ENCODE data around the gene ERC1.
"Not testable (repeated sequence)": the region's sequence is repeated elsewhere in the genome, so short reads cannot be mapped to it uniquely, and the experiment has no call there.

Gene ERC1

DNA sequence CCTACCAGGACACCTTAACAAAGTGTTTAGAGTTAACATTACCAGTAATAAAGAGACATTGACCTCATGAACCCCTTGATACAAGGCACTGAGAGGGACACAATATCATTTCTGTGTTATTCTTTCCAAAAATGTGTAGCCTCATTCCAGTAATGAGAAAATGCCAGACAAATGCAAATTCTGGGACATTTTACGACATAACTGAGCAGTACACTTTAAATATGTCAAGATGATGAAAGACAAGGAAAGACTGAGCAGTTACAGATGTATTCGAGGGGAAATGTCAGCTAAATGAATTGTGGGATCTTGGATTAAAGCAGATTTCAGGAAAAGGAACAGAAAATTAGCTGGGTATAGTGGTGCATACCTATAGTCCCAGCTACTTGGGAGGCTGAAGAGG, 255.6 kb downstream of the ERC1 start:
- no peak for DNase-seq

DNA sequence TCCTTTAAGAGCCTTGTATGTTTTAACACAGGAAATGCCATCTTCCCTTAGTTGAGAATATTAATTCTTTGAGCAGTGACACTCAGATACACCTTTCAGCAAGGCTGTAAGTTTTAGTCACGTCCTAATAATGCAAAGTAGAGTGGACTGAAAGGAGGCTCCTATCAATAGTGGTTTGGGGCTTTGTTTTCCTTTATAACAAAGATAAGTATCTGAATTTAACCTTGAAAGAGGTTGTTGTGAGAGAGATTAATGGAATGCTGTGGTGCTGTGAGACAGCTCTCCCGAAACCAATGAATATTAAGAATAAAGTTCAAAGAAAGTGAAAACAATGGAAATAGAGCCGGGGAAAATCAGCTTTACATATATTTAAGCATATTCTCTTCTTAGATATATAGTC, 259.6 kb downstream of the ERC1 start:
- no peak for DNase-seq

DNA sequence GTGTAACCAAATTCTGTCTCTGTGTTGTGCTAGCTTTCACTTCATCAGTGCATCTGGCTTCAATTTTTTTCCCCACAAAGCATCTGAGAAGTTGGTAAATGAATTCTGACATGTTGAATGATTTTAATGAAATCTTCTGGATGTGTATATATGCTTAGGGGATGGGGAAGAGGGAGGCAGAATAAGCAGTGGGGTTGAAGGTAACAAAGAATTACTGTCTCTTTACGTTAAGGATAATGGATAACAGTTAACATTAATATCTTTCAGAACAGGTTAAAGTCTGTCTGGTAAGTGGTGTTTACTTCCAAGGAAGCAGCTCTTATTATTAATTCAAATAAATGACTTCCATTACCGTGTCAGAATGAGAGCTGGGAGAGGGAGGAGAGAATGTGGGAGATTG, 261.7 kb downstream of the ERC1 start:
- no peak for DNase-seq

DNA sequence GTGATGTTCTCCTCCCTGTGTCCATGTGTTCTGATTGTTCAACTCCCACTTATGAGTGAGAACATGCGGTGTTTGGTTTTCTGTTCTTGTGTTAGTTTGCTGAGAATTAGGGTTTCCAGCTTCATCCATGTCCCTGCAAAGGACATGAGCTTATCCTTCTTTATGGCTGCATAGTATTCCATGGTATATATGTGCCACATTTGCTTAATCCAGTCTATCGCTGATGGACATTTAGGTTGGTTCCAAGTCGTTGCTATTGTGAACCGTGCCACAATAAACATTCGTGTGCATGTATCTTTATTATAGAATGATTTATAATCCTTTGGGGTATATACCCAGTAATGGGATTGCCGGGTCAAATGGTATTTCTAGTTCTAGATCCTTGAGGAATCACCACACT, 264.1 kb downstream of the ERC1 start:
- not testable (repeated sequence) for DNase-seq

DNA sequence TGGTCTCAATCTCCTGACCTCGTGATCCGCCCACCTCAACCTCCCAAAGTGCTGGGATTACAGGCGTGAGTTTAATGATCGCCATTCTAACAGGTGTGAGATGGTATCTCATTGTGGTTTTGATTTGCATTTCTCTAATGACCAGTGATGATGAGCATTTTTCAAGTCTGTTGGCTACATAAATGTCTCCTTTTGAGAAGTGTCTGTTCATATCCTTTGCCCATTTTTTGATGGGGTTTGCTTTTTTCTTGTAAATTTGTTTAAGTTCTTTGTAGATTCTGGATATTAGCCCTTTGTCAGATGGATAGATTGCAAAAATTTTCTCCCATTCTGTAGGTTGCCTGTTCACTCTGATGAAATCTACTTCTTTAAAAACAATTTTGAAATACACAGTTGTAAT, 264.8 kb downstream of the ERC1 start:
- not testable (repeated sequence) for DNase-seq

DNA sequence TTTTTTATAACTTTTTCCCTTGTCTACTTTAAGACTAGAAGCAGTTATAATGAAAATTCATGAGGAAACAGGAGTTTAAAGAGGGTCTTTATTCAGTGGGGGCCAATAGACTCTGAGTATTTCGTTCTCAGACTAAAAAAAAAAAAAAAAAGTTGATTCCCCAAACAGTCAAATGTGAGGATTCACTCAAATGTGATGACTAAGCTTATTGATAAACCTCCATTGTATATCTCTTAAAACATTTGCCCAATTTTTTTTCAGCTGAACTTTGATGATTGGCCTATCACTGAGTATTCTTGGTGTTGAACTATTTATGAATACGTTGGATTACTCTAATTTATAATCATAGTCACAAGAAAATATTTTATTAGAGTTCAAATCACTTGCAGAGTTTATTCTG, 265.3 kb downstream of the ERC1 start:
- no peak for DNase-seq

DNA sequence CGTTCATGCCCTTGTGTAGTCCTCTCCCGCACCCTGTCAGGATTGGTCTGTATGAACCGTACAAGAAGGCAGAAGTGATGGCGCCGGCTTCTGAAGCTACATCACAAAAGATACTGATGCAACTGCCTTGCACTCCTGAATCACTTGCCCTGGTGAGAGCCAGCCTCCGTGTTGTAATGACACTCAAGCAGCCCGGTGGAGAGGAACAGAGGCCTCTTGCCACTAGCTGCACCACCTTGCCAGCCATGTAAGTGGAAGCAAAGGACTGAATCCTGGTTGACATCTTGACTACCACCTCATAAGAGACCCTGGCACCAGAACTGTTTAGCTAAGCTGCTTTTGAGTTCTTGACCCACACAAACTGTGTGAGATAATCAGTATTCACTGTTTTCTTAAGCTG, 266.0 kb downstream of the ERC1 start:
- DNase-seq: no peak

DNA sequence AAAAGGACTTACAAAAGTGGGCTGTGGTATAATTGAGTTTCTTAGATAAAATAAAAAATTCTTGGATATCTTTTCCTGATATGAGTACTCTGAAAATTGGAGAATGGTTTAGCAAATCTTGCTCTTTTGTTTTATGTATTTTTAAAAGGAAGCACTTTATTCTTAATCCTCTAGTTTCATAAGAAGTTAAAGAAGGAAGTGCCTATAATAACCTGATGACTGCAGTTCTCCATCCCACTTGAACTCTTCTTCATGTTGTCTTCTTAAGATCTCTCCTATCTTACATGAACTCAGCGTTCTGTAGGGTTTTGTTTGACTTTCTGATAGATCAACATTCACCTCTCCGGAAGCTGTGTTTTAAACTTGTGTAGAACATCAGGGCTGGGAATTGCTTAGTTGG, 271.0 kb downstream of the ERC1 start:
- no peak for DNase-seq

DNA sequence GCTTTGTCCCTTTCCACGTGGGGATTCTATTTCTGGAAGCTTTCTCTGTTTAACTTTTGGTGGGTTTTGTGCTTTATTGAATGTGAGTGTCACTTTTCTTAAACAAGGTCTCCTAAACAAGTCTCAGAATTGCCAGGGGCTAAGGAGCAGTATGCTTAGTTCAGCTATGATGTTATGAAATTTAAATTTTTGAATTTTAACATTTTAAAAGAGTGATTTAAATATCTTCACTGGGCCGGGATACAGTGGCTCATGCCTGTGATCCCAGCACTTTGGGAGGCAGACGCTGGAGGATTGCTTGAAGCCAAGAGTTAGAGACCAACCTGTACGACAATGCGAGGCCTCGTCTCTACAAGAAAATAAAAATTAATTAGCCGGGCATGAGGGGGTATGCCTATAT, 276.2 kb downstream of the ERC1 start:
- DNase-seq: no peak

DNA sequence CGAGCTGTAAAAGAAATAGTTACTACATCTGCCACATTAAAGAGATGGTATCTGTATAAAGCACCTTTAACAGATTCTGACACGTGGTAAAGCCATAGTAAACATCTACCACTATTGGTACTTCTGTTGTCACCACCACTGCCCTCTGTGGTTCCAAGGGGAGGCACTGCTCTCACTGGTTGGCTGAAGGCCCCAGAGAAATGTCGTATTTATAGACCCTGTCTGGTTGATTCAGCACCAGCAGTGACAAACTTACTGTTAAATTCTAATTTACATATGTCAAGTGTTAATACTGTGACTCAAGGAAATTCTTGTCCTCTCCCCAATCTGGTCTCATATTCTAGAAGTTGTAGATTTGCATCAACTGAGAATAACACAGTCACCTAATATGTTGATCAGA, 281.1 kb downstream of the ERC1 start:
- DNase-seq: no peak

DNA sequence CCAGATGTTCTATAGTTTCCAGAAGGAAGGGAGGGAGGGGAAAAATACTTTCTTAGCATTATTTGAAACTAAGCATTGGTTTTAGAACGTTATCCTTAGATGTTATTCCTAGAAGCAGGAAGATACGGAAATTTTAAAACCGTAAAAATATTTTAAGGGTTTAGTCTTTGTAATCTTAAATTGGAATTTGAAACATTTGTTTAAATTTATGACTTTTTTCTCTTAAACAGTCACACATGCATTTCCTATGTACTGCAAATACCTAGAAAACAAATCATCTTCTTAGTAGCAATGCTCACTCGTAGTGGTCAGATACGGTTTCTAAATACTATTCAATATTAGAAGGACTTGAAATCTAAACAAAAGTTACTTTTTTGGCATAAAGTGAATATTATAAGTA, 282.0 kb downstream of the ERC1 start:
- DNase-seq: no peak

DNA sequence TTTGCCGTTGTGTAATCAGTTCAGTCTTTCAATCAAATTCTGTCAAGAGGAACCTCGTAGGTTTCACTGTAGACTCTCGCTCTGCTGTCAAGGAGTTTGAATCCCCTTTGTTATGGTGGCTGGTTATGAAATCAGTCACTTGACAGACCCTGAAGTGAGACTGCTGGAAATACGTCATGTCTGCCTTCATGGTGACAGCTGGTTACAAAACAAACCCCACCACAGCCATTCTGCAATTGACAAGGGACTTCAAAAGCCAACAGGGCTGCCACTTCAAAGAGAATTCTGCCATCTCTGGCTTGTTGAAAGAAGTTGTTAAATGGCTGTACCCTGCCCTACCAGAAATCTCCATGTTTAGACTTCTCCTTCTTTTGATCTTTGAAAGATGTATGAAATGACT, 286.9 kb downstream of the ERC1 start:
- DNase-seq: no peak

DNA sequence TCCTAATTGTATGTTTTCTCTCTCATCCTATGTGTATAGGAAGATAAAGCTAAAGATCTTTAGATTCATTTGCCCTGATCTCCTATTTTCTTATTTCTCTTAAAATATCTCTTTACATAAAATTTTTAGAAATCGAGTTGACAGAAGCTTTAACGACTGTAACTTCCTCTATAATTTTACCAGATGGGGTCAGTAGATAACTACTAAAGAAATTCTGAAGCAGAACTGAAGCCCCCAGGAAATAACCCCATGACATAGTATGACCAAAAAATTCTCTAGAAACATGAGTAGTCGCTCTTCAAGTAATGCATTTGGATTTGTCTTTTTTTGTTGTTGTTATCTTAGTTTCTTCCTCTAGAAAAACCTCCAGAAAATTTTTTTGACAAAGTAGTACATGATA, 288.0 kb downstream of the ERC1 start:
- DNase-seq: no peak

DNA sequence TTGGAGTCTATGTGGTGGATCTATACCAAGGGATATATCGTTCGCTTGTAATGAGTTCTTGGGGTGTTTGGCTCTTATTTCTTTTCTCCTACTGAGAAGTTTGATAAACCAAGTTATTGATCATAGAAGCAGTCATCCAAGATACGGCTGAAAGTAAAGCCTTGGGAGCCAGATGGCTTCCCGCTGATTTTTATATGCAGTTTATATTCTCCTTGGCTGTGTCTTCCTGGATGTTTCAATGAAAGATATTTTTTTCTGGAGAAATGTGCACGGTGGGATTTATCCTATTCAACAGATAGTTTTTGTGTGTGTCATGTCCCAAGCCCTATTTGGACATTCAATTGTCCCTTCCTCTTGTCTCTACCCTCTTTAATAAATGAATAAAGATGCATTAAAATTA, 289.0 kb downstream of the ERC1 start:
- DNase-seq: no peak

DNA sequence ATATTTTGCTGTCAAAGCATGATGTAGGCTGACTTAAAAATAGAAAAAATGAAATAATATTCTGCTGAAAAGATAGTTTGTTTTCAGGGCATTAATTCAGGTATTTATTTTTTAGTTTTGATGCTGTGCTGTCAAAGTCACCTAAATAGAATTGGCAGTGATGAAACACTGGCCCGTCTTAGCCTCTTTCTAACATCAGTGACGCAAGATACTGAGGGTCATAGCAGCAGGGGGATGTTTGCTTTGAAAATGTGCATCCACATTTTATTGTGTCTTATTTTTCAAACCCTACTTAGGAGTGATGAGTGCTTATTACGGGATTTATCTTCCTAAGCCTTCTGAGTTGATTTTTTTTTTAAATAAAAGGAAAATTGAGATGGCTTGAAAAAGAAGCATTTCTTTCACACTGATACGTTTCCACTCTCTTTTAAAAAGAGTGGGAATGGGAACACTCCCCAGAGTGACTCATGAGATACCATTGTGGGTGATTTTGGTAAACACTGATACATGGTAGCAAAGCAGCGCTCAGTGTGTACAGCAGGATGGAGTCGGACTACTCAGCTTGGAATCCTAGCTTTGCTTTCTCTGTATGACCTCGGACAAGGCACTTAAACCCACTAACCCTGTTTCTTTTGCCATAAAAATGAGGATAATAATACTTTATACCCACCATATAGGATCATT, 290.8 kb downstream of the ERC1 start:
- DNase-seq: no peak

DNA sequence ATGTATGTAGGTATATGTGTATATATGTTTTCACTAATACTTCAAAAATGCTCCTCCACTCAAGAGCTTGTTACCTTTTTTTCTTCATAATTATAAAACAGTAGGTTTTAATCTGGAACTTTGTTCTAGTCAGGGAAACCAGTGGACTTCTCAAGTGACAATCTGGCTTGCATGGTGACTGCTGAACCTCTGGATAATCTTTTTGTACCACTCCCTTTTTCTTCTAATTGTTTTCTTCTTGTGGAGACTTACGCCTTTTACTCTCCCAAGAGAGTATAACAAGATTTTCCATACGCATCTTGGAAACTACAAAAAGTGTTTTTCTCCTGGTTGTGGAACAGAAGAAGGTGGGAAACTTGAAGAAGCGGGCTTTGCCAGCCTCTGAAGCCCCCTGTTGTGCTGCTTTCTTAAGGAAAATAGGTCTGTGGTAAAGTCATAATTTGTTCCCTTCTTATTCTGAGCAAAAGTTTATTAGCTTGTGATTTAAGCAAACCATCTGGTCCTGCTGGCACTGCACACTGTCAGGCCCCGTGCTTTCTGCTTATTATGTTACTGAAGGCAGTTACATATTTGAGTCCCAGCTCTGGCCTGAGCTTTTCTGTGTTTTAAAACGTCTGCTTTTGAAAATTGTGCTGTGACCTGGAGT, 291.8 kb downstream of the ERC1 start:
- DNase-seq: no peak

DNA sequence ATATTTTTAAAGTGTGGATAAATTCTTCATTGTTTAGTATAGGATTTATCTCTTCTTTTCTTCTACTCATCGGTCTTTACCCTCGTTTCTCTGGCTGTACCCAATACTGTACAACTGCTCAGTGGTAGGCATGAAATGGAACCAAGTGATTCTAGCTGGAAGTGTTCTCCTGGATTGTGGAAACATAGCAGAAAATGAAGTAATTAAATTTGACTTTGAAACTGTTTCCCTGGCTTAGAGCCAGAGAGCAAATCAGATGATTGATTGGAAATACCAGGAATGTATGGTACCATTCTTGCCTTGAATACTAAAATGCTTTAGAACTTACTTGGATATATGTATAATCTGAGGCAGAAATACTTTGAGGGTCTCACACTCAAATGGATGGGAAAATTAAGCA, 292.3 kb downstream of the ERC1 start:
- no peak for DNase-seq

DNA sequence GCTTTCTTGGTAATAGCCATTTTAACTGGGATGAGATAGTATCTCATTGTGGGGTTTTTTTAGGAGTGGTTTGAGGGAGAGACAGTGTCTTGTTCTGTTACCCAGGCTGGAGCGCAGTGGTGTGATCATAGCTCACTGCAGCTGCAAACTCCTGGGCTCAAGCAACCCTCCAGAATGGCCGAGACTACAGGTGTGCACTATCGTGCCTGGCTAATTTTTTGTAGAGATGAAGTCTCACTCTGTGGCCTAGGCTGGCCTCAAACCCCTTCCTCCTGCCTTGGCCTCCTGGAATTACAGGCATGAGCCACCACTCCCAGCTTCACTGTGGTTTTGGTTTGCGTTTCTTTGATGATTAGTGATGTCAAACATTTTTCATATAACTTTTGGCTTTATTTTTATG, 293.6 kb downstream of the ERC1 start:
- no peak for DNase-seq

DNA sequence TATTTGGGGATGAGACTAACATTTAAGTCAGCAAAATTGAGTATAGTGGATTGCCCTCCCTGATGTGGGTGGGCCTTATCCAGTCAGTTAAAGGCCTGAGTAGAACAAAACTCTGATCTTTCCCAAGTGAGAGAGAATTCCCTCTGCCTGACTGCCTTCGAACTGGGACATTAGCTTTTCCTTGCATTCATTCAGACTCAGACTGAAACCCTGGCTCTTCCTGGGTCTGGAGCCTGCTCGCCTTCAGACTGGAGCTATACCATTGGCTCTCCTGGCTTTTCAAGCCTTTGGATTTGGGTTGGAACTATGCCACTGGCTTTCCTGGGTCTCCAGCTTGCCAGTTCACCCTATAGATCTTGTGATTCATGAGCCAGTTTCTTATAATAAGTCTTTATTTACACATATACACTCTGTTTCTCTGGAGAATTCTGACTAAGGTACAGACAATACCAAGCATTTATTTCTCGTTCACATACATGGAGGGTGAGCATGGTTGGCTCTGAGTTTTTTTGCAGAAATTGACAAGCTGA, 296.5 kb downstream of the ERC1 start:
- DNase-seq: no peak

DNA sequence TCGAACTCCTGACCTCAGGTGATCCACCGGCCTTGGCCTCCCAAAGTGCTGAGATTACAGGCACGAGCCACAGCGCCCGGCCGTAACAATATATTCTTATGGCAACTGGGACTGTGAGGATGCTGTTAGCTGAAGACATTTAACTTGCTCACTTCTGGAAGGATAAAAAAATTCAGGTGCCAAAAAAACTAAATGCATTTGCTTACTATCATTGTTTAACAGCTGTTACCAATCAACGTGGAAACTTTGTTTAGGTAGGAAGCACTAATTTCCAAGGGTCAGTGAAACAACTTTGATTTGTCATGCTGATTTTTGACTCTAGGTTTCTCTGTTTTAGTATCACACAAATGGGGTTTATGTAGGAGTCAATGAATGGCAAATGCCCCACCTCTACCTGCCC, 297.3 kb downstream of the ERC1 start:
- no peak for DNase-seq

DNA sequence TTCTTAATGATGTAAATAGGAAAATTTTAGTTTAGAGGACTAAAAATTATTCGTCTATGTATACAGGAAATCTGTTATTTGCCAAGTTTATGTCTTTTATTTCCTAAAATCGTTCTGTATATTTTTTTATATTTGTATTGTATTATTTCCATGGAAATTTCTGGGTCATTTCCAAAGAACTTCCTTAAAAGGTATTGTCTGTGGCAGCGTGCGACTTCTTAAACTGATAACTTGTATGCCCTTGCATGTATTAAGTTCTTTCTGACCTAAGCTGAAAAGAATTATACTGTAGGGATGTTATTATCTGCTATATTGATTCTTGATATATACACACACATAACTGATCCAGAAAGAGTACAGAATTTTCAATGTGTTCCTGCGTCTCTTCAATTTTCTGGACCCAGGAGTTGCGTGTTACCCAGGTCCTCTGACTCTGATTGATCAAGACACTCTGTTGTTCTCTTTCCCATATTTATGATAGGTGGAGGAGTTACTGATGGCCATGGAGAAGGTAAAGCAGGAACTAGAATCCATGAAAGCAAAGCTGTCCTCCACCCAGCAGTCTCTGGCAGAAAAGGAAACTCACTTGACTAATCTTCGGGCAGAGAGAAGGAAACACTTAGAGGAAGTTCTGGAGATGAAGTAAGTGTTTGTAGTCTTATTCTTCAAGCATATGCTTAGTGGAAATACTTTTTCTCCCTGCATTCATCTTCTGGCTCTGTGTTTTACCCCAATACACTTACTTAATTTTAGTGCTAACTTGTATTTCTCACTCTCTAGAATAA, 298.5 kb downstream of the ERC1 start:
- no peak for DNase-seq

DNA sequence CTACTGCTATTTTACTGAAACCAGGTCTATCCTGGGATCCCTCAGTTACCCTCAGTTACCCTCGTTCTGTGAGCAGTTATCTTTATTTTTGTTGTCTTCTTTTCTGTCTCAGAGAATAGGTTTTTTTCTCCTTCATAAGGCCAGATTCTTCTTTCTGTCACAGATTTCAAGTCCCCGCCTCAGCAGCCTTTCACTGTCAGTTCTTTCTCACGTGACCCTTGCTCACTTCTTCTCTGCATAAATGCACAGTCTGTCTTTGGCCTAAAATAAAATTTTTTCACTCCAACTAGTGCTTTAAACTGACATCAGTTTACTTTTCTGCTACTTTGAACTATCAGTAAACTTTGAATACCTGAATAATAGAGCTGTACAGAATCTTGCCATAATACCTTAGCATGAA, 299.7 kb downstream of the ERC1 start:
- no peak for DNase-seq

DNA sequence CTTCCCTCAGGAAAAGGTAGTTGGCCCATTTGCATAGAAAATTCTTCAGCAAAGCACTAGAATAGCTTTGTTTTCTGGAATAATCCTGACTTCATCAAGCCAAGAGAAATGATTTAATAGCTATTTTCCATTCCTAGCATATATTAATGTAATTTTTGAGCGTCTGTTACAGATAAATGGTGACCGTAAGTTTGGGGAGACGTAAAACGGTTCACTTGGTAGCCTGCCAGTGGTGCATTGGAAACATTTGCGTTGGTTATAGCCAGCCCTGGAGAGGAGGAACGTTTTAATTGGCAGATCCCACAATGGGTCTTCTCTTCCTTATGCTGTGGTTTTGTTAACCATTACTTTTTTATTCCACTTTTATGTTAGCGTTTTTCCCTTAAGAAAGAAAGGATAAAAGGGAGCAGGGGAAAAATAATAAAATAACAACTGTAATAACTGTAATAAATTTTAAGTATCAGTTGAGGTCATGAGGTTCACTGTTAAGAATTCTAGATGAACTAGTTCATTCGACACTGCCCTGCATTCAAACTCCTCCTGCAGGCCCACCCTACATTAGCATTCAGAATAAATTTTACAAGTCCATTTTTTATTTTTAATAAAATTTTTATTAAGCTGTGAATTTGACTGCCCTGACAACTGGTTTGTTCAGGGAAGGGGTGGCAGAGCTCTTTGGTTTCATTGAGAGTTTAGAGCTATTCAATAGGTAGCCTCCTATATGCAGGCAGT, 300.7 kb downstream of the ERC1 start:
- no peak for DNase-seq
